ENCODE measurements around the gene MLANA.
"Not testable (repeated sequence)": the region's sequence is repeated elsewhere in the genome, so short reads cannot be mapped to it uniquely, and the experiment has no call there.

The MLANA gene

GRCh38 chr9:5870691-5871090 is 20.0 kb upstream of the MLANA start:
- no peak for DNase-seq

GRCh38 chr9:5871785-5872184 is 18.9 kb upstream of the MLANA start:
- DNase-seq = no peak

GRCh38 chr9:5872511-5872910 is 18.2 kb upstream of the MLANA start:
- no peak for DNase-seq

GRCh38 chr9:5873439-5873838 is 17.2 kb upstream of the MLANA start:
- DNase-seq = no peak

GRCh38 chr9:5874048-5874447 is 16.6 kb upstream of the MLANA start:
- DNase-seq = no peak

GRCh38 chr9:5876026-5876425 is 14.7 kb upstream of the MLANA start:
- DNase-seq = no peak

- no peak for DNase-seq
Measured at GRCh38 chr9:5876711-5877110, 14.0 kb upstream of the MLANA start.

- no peak for DNase-seq
Measured at GRCh38 chr9:5879419-5880181, 11.1 kb upstream of the MLANA start.

- not testable (repeated sequence) for DNase-seq
Measured at GRCh38 chr9:5882244-5883012, 8.3 kb upstream of the MLANA start.

GRCh38 chr9:5884191-5884590 is 6.5 kb upstream of the MLANA start:
- no peak for DNase-seq

- peak; percentile 68 for DNase-seq
Measured at GRCh38 chr9:5886114-5886939, 4.4 kb upstream of the MLANA start.

- no peak for DNase-seq
Measured at GRCh38 chr9:5892456-5893133, 1.9 kb downstream of the MLANA start.

GRCh38 chr9:5893134-5893505 is 2.4 kb downstream of the MLANA start:
- no peak for DNase-seq

- DNase-seq = no peak
Measured at GRCh38 chr9:5893591-5894236, 3.0 kb downstream of the MLANA start.

- no peak for DNase-seq
Measured at GRCh38 chr9:5894237-5894959, 3.7 kb downstream of the MLANA start.

GRCh38 chr9:5895782-5896181 is 5.1 kb downstream of the MLANA start:
- peak; percentile 3 for DNase-seq

- DNase-seq = no peak
Measured at GRCh38 chr9:5896863-5897262, 6.2 kb downstream of the MLANA start.

GRCh38 chr9:5897851-5898250 is 7.2 kb downstream of the MLANA start:
- DNase-seq = no peak

GRCh38 chr9:5899292-5899691 is 8.6 kb downstream of the MLANA start:
- DNase-seq = no peak

- DNase-seq = no peak
Measured at GRCh38 chr9:5900622-5901021, 9.9 kb downstream of the MLANA start.

- DNase-seq = no peak
Measured at GRCh38 chr9:5902377-5902776, 11.7 kb downstream of the MLANA start.

- no peak for DNase-seq
Measured at GRCh38 chr9:5908918-5909317, 18.2 kb downstream of the MLANA start.
